H1 (cell line): ENCODE data around the gene CELF1. TPM values are rescaled to one million over a fixed set of nuclear protein-coding genes. Genes with fewer than 3 reads are reported as not detected.
A peak's percentile ranks its signal among the peaks of the same experiment; 100 is the strongest.

Experiments
- CTCF ChIA-PET: fragments of 300-600 bp; sonication (Branson Sonifier 250); formaldehyde crosslinking; loops from one replicate; lab custom pipeline; 2021; ENCODE audit not compliant: partially characterized antibody; lab: Charles Lee
- POLR2A ChIA-PET: fragments of 300-600 bp; sonication (Branson Sonifier 250); formaldehyde crosslinking; loops from one replicate; lab custom pipeline; 2021; ENCODE audit warnings: inconsistent platforms; ENCODE audit not compliant: partially characterized antibody; lab: Charles Lee
- DNase-seq, 2 experiments: peaks; one replicate each; pipeline versions ENCODE4 v3.0.0 to v3.0.0-alpha.2; 2010 to 2022; ENCODE audit warnings: low spot score in 2 of 2, low read depth in 1 of 2, mixed read lengths in 1 of 2
- FAIRE-seq: peaks from 2 replicates; lab custom pipeline; 2011; peaks lifted over from hg19 to GRCh38; lab: Jason Lieb, UNC
- H2AFZ ChIP-seq: 2 replicates; pipeline ENCODE4 v1.8.1; 2012; ENCODE audit warnings: low read length, inconsistent platforms
- H2AK5ac ChIP-seq: 2 replicates; pipeline ENCODE4 v1.6.1; 2013; ENCODE audit warnings: low read depth, low read length
- H2BK120ac ChIP-seq: replicated peaks from 2 replicates; pipeline ENCODE3; 2013; ENCODE audit warnings: low read depth, low read length, inconsistent platforms
- H2BK12ac ChIP-seq: 2 replicates; pipeline ENCODE4 v1.6.1; 2013; ENCODE audit warnings: low read depth, low read length
- H2BK15ac ChIP-seq: 2 replicates; pipeline ENCODE4 v1.6.1; 2013; ENCODE audit warnings: low read length
- H2BK20ac ChIP-seq: 2 replicates; pipeline ENCODE4 v1.6.1; 2013; ENCODE audit warnings: low read length
- H2BK5ac ChIP-seq: 2 replicates; pipeline ENCODE4 v1.6.1; 2013; ENCODE audit warnings: low read depth, low read length
- H3K14ac ChIP-seq: 2 replicates; pipeline ENCODE4 v1.6.1; 2013; ENCODE audit warnings: inconsistent platforms; ENCODE audit not compliant: insufficient read length
- H3K18ac ChIP-seq: 2 replicates; pipeline ENCODE4 v1.6.1; 2013; ENCODE audit warnings: low read length; ENCODE audit errors: extremely low read depth
- H3K23ac ChIP-seq: 2 replicates; pipeline ENCODE4 v1.6.1; 2013; ENCODE audit warnings: inconsistent platforms; ENCODE audit not compliant: insufficient read length
- H3K23me2 ChIP-seq: 2 replicates; pipeline ENCODE4 v1.6.1; 2013; ENCODE audit warnings: low read depth, low read length
- H3K27ac ChIP-seq: 2 replicates; pipeline ENCODE4 v1.6.1; 2011; ENCODE audit warnings: low read depth, low read length, inconsistent platforms
- H3K27me3 ChIP-seq, 4 experiments: replicated peaks in 1 of 4; 1 replicate in 1 of 4; 2 replicates in 3 of 4; pipeline versions ENCODE4 v1.6.1 to v1.8.1; 2011 to 2013; ENCODE audit warnings: low read length in 3 of 4, mild to moderate bottlenecking in 3 of 4, inconsistent platforms in 2 of 4, mixed read lengths in 2 of 4, moderate library complexity in 1 of 4; ENCODE audit not compliant: control insufficient read depth in 3 of 4, insufficient read depth in 3 of 4; ENCODE audit errors: extremely low read depth in 1 of 4
- H3K36me3 ChIP-seq, 4 experiments: 2 replicates each; pipeline versions ENCODE4 v1.6.1 to v1.8.1; 2011 to 2013; ENCODE audit warnings: mild to moderate bottlenecking in 4 of 4, low read length in 3 of 4, moderate library complexity in 2 of 4, control low read depth in 1 of 4, inconsistent platforms in 1 of 4; ENCODE audit not compliant: insufficient read depth in 4 of 4, control insufficient read depth in 2 of 4
- H3K4ac ChIP-seq: replicated peaks from 2 replicates; pipeline ENCODE3; 2013; ENCODE audit warnings: low read length, low read depth, mixed read lengths, inconsistent platforms; ENCODE audit not compliant: insufficient read length
- H3K4me1 ChIP-seq, 4 experiments: replicated peaks in 1 of 4; 1 replicate in 1 of 4; 2 replicates in 3 of 4; pipeline versions ENCODE4 v1.6.1 to v1.8.1; 2011 to 2013; ENCODE audit warnings: low read length in 3 of 4, inconsistent platforms in 2 of 4, mixed read lengths in 1 of 4; ENCODE audit not compliant: insufficient read depth in 4 of 4, control insufficient read depth in 3 of 4
- H3K4me2 ChIP-seq, 2 experiments: 2 replicates each; pipeline versions ENCODE4 v1.6.1 to v1.8.1; 2011 to 2013; ENCODE audit warnings: low read depth in 2 of 2, low read length in 2 of 2, control low read depth in 1 of 2, inconsistent platforms in 1 of 2, mild to moderate bottlenecking in 1 of 2; ENCODE audit not compliant: insufficient read depth in 1 of 2
- H3K4me3 ChIP-seq, 4 experiments: fragments of 200-600, 300-600 bp in 1 of 4; sonication (generic), shearing (Covaris generic), sonication (Bioruptor Twin) in 1 of 4; 2 replicates each; pipeline versions ENCODE4 v1.5.1 to v1.8.1; 2011 to 2016; ENCODE audit warnings: low read length in 4 of 4, low read depth in 3 of 4, control low read depth in 2 of 4, inconsistent platforms in 2 of 4, mild to moderate bottlenecking in 2 of 4, mixed read lengths in 1 of 4, moderate library complexity in 1 of 4; ENCODE audit not compliant: insufficient read depth in 2 of 4; ENCODE audit errors: extremely low read depth in 1 of 4
- H3K56ac ChIP-seq: replicated peaks from 2 replicates; pipeline ENCODE3; 2013; ENCODE audit warnings: low read depth, mild to moderate bottlenecking, mixed read lengths, low read length, inconsistent platforms; ENCODE audit not compliant: insufficient read length
- H3K79me1 ChIP-seq: 2 replicates; pipeline ENCODE4 v1.6.1; 2013; ENCODE audit warnings: low read depth, low read length, control low read depth
- H3K79me2 ChIP-seq, 2 experiments: 2 replicates each; pipeline versions ENCODE4 v1.6.1 to v1.8.1; 2012 to 2013; ENCODE audit warnings: low read length in 2 of 2, mild to moderate bottlenecking in 2 of 2, inconsistent platforms in 1 of 2; ENCODE audit not compliant: insufficient read depth in 2 of 2, control insufficient read depth in 1 of 2
- H3K9ac ChIP-seq, 4 experiments: replicated peaks in 1 of 4; 1 replicate in 1 of 4; 2 replicates in 3 of 4; pipeline versions ENCODE4 v1.6.1 to v1.8.1; 2011 to 2013; ENCODE audit warnings: low read depth in 3 of 4, low read length in 3 of 4, control low read depth in 2 of 4, mild to moderate bottlenecking in 2 of 4, moderate library complexity in 2 of 4, inconsistent platforms in 1 of 4; ENCODE audit errors: extremely low read depth in 1 of 4
- H3K9me3 ChIP-seq, 2 experiments: 2 replicates each; pipeline versions ENCODE4 v1.6.1 to v1.8.1; 2012 to 2013; ENCODE audit warnings: mild to moderate bottlenecking in 2 of 2, moderate library complexity in 2 of 2, control low read depth in 1 of 2, inconsistent platforms in 1 of 2, low read depth in 1 of 2, low read length in 1 of 2, mixed read lengths in 1 of 2; ENCODE audit not compliant: insufficient read depth in 2 of 2
- H4K20me1 ChIP-seq, 2 experiments: replicated peaks in 1 of 2; 2 replicates each; pipeline versions ENCODE3 to v1.8.1; 2011 to 2013; ENCODE audit warnings: inconsistent platforms in 2 of 2, low read length in 2 of 2, mild to moderate bottlenecking in 1 of 2; ENCODE audit not compliant: insufficient read depth in 2 of 2, control insufficient read depth in 1 of 2
- H4K5ac ChIP-seq: 2 replicates; pipeline ENCODE4 v1.6.1; 2013; ENCODE audit warnings: low read length, low read depth, mixed read lengths, inconsistent platforms; ENCODE audit not compliant: insufficient read length
- H4K8ac ChIP-seq: 2 replicates; pipeline ENCODE4 v1.8.0; 2013; ENCODE audit warnings: mild to moderate bottlenecking, moderate library complexity, low read length, inconsistent platforms; ENCODE audit not compliant: insufficient read depth; ENCODE audit errors: extremely low read depth
- H4K91ac ChIP-seq: replicated peaks from 2 replicates; pipeline ENCODE3; 2013; ENCODE audit warnings: low read length, mixed read lengths, inconsistent platforms; ENCODE audit not compliant: insufficient read length
- BCL11A ChIP-seq, 2 experiments: IDR thresholded peaks; one replicate each; pipeline ENCODE4 v1.6.1; 2011; ENCODE audit warnings: low read depth in 2 of 2, low read length in 2 of 2, mild to moderate bottlenecking in 2 of 2
- EGR1 ChIP-seq: IDR thresholded peaks from 2 replicates; pipeline ENCODE4 v1.6.1; 2011; ENCODE audit warnings: low read depth, low read length, borderline replicate concordance
- EP300 ChIP-seq, 2 experiments: IDR thresholded peaks; 1 replicate in 1 of 2; 2 replicates in 1 of 2; pipeline ENCODE4 v1.6.1; 2011 to 2012; ENCODE audit warnings: low read depth in 2 of 2, low read length in 2 of 2, mild to moderate bottlenecking in 2 of 2, borderline replicate concordance in 1 of 2, inconsistent platforms in 1 of 2, moderate library complexity in 1 of 2
- EZH2 ChIP-seq: fragments of 200-600 bp; sonication (generic); IDR thresholded peaks from 2 replicates; pipeline ENCODE4 v1.7.1; 2012; ENCODE audit warnings: low read depth, mild to moderate bottlenecking, moderate library complexity, low read length, inconsistent platforms; ENCODE audit not compliant: severe bottlenecking
- KDM1A ChIP-seq: fragments of 200-600, 300-600 bp; sonication (generic); IDR thresholded peaks from 2 replicates; pipeline ENCODE4 v1.7.1; 2016; ENCODE audit warnings: mild to moderate bottlenecking, low read length, borderline replicate concordance
- MAX ChIP-seq: IDR thresholded peaks from 2 replicates; pipeline ENCODE4 v1.6.1; 2012; ENCODE audit warnings: inconsistent platforms
- PHF8 ChIP-seq: fragments of 200-600 bp; sonication (generic); conservative IDR thresholded peaks from 2 replicates; pipeline ENCODE4 v1.7.1; 2012; ENCODE audit warnings: low read depth, mild to moderate bottlenecking, inconsistent platforms, low read length, moderate library complexity
- RAD21 ChIP-seq, 2 experiments: IDR thresholded peaks in 1 of 2; conservative IDR thresholded peaks in 1 of 2; 2 replicates each; pipeline ENCODE4 v1.6.1; 2011; ENCODE audit warnings: low read depth in 2 of 2, low read length in 2 of 2, improper control_type of control experiment in 1 of 2, inconsistent platforms in 1 of 2, mild to moderate bottlenecking in 1 of 2, moderate library complexity in 1 of 2
- SAP30 ChIP-seq: fragments of 300-600 bp; sonication (generic); IDR thresholded peaks from 2 replicates; pipeline ENCODE4 v1.7.1; 2012; ENCODE audit warnings: low read length, moderate library complexity, mild to moderate bottlenecking, inconsistent platforms; ENCODE audit not compliant: insufficient read depth, insufficient replicate concordance
- SUZ12 ChIP-seq: fragments of 200-600 bp; sonication (generic); IDR thresholded peaks from 2 replicates; pipeline ENCODE4 v1.6.1; 2012; ENCODE audit warnings: mild to moderate bottlenecking, inconsistent platforms, low read length, moderate library complexity, mixed read lengths
- whole genome bisulfite sequencing, 2 experiments: shearing (Covaris generic) in 1 of 2; methylation state at CpG; one replicate each; pipeline versions ENCODE4 v1.1.6 to v1.1.7; 2013 to 2015; ENCODE audit warnings: low lambda C conversion rate in 2 of 2, mixed read lengths in 2 of 2, inconsistent platforms in 1 of 2, low coverage in 1 of 2, missing lambda C conversion rate in 1 of 2; ENCODE audit not compliant: insufficient replicate concordance in 2 of 2, insufficient coverage in 1 of 2, insufficient read length in 1 of 2; ENCODE audit errors: extremely low coverage in 1 of 2, missing lambda C conversion rate in 1 of 2; 5-methylcytosine and 5-hydroxymethylcytosine counted together
- polyA plus RNA-seq, 7 experiments: library from polyadenylated mRNA; depleted of rRNA in 3 of 7; stranded (reverse) in 5 of 7; unstranded in 2 of 7; fragments of >200 nt in 5 of 7; fragments of 200-250 nt in 2 of 7; gene quantifications; 1 replicate in 5 of 7; 2 replicates in 1 of 7; 4 replicates in 1 of 7; pipeline versions ENCODE4 v1.2.1 to v1.2.3, GENCODE V29; 2011 to 2013; ENCODE audit warnings: missing spikeins in 2 of 7, mixed read lengths in 2 of 7
- total RNA-seq: library from RNA; stranded (reverse); fragmentation: NEBNext Ultra II Directional; extraction: Animal tissue kit (Norgen Biotek cat#: 25700); gene quantifications from 2 replicates; pipeline ENCODE4 v1.2.1, GENCODE V29; 2021

The CELF1 gene
- total and polyA plus RNA-seq, 2 of the 8 experiments (the other 6 are each of a cell fraction or from before 2014, with no cell fraction given): 131 to 197 TPM

GRCh38 chr11:47553406-47553743 is 443 bp upstream of the CELF1 start:
- Histone ChIP-seq H3K56ac (no peak overlapping the region), H3K79me1 (no peaks in the 10 kb centered on the region), H4K8ac (peak overlapping the region; percentile 96; the same call in 1 of the 2 replicates), H2BK12ac (peak overlapping the region; percentile 32; the same call in 1 of the 2 replicates), H2BK15ac (no peak overlapping the region), H2AK5ac (no peak overlapping the region; the same call in 1 of the 2 replicates), H3K9me3 (no peaks in the 10 kb centered on the region), H3K14ac (no peak overlapping the region), H2AFZ (peak overlapping the region; percentile 99), H3K27me3 (no peaks in the 10 kb centered on the region), H3K36me3 (peaks cover 0 to 6% (median 0%) of the 10 kb centered on the region in 4 experiments; a peak in 1 of 8 replicates), H4K5ac (peak overlapping the region; percentile 91), H3K9ac (peak overlapping the region; percentile 13 to 90 (median 59)), H3K4me3 (peak overlapping the region; percentile 29 to 83 (median 48); a peak in 7 of 8 replicates), H3K4me1 (peaks cover 0 to 2% (median 0%) of the 10 kb centered on the region in 4 experiments; a peak in 1 of 7 replicates), H2BK120ac (peak overlapping the region; percentile 86), H4K91ac (peak overlapping the region; percentile 68)
- no peak for DNase-seq
- POLR2A ChIA-PET: interaction anchor here (0.6 to 5.0 kb wide), 7 partner anchors 12 to 31 kb away, joined by 3 to 65 read pairs (median 8); partner anchors contain the start of gene PTPMT1
- FAIRE-seq: no peak
- 12% methylated on average over 9 of the region's 9 CpGs; no CpG with 5 or more reads in 1 of the 2 experiments for WGBS, 2 experiments
- TF ChIP-seq MAX: peak; percentile 33; the same call in 1 of the 2 replicates
- no peak for TF ChIP-seq EP300 (IDR thresholded peaks at IDR 0.05; ENCODE audit: borderline replicate concordance in 1 of 2, low read depth in 2 of 2, low read length in 2 of 2)
- TF ChIP-seq SAP30: peak; percentile 23
- 0 out of 2 replicates have a peak, but pooled peaks have one; percentile 32 for TF ChIP-seq PHF8
- no peak for TF ChIP-seq RAD21 (IDR thresholded peaks at IDR 0.05 in 1 of 2, conservative IDR thresholded peaks at IDR 0.05 in 1 of 2; ENCODE audit: low read depth in 2 of 2, low read length in 2 of 2)
- no peak for TF ChIP-seq BCL11A (IDR thresholded peaks at IDR 0.05; ENCODE audit: low read depth in 2 of 2, low read length in 2 of 2)
- TF ChIP-seq SUZ12: no peak
- TF ChIP-seq EZH2: no peak
- no peak for TF ChIP-seq EGR1
- TF ChIP-seq KDM1A: 0 out of 2 replicates have a peak, but pooled peaks have one; percentile 3
- TF ChIP-seq, all 59 proteins: peak for 4
- Histone ChIP-seq H3K4me2 (peak overlapping the region; percentile 73 to 98), H3K18ac (peak overlapping the region; percentile 25; the same call in 1 of the 2 replicates), H2BK20ac (no peak overlapping the region), H2BK5ac (peak overlapping the region; percentile 36; the same call in 1 of the 2 replicates), H3K23ac (no peak overlapping the region), H4K20me1 (peaks cover 11 to 19% of the 10 kb centered on the region in 2 experiments), H3K23me2 (peaks cover 3% of the 10 kb centered on the region; the same call in 1 of the 2 replicates), H3K79me2 (peaks cover 37 to 43% of the 10 kb centered on the region in 2 experiments), H3K27ac (peak overlapping the region; percentile 43; the same call in 1 of the 2 replicates), H3K4ac (peak overlapping the region; percentile 92)
- CTCF ChIA-PET: interaction anchor here (0.6 to 2.0 kb wide), 7 partner anchors 9 to 25 kb away, joined by 3 to 6 read pairs (median 3); partner anchors contain the start of genes KBTBD4 and NDUFS3
